Ectodermal cell (in vitro differentiated cells): ENCODE data around the gene CAVIN2.

ENCODE experiments used
- H3K27ac ChIP-seq: 2 replicates; pipeline ENCODE4 v1.7.0; 2013; ENCODE audit warnings: mild to moderate bottlenecking, low read depth, low read length; ENCODE audit not compliant: insufficient read depth, poor library complexity, severe bottlenecking
- H3K27me3 ChIP-seq: 2 replicates; pipeline ENCODE4 v1.7.0; 2013; ENCODE audit warnings: mild to moderate bottlenecking, low read length; ENCODE audit not compliant: insufficient read depth, control insufficient read depth, poor library complexity, severe bottlenecking
- H3K36me3 ChIP-seq: one replicate; pipeline ENCODE4 v1.7.0; 2013; ENCODE audit warnings: low read length; ENCODE audit not compliant: control insufficient read depth, insufficient read depth
- H3K4me1 ChIP-seq: one replicate; pipeline ENCODE4 v1.7.0; 2013; ENCODE audit warnings: low read length; ENCODE audit not compliant: control insufficient read depth, insufficient read depth
- H3K4me3 ChIP-seq: 2 replicates; pipeline ENCODE4 v1.7.0; 2013; ENCODE audit warnings: low read depth, low read length, control low read depth; ENCODE audit not compliant: insufficient read depth
- H3K9me3 ChIP-seq: 2 replicates; pipeline ENCODE4 v1.7.0; 2013; ENCODE audit warnings: mild to moderate bottlenecking, low read length, moderate library complexity; ENCODE audit not compliant: control insufficient read depth
- WGBS, 2 experiments: methylation state at CpG; one replicate each; pipeline ENCODE4 v1.1.7; 2013; ENCODE audit warnings: missing lambda C conversion rate in 2 of 2; 5-methylcytosine and 5-hydroxymethylcytosine counted together

The CAVIN2 gene

DNA sequence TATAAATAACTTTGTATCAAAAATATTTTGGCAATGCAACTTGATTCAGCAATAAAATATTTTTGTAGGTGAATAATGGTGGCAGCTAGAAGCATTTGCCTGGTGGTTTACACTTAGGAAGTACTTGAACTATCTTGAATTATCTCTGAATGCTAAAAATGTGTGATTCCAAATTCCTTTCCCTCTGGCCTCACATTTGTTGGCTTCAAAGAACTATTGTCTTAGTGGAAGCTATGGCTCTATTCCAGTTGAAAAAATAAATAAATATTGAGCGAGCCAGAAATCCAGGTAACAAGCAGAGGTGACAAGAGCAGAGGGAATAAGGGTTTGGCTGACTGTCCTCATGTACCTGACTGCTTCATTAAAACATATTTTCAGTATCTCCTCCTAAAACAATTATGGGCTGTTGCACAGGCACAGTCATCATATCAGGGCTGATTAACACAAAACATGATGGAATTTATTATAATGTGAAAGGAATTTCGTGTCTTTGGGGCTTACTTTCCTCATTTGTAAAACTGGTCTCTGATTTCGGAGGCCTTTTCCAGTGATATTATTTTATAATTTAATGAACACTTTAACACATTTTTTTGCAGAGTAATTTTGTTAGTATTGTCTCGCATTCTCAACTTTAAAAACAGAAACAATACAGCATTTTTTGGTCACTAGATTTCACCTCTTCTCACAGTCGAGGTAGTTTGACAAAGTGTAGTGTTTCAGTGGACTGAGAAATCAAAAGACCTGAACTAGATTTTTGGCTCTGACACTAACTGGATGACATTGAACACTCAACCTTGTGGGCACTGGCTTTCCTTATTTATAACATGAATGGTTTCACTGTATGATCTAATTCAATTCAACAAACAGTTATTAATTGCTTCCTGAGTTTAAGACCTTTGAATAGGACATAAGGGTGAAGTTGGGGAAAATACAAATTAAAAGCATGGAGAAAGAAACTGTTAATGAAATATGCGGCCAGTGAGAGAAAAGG is 7.8 kb upstream of the CAVIN2 start:
- no peaks in the 10 kb centered on the region for H3K36me3 ChIP-seq
- no peaks in the 10 kb centered on the region for H3K9me3 ChIP-seq
- no peaks in the 10 kb centered on the region for H3K4me1 ChIP-seq
- 92 to 99% methylated on average over 4 to 6 of the region's 6 CpGs for WGBS, 2 experiments
- no peak overlapping the region for H3K4me3 ChIP-seq
- H3K27me3 ChIP-seq = no peaks in the 10 kb centered on the region
- no peak overlapping the region for H3K27ac ChIP-seq

DNA sequence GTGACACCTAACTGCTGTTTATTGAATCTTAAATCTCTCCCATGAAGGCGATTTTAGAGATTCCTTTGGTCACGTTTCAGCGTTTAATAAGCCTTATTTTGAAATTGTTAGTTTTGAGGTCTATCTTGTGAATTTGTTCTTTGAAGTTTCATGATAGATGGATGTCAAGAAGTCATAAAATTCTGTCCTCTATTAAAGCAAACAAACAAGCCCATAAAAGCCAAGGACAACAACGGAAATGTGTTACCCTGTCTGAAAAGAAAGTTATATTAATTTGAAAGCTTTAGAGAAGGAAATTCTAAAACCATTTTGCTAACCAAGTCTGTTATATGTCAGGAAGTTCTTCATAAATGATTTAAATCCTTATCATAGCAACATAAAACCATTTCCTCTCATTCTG is 7.0 kb upstream of the CAVIN2 start:
- Histone ChIP-seq H3K27me3 (no peaks in the 10 kb centered on the region), H3K36me3 (no peaks in the 10 kb centered on the region), H3K27ac (no peak overlapping the region), H3K4me1 (no peaks in the 10 kb centered on the region), H3K4me3 (no peak overlapping the region), H3K9me3 (no peaks in the 10 kb centered on the region)
- WGBS, 2 experiments = 92 to 100% methylated on average over 3 to 4 of the region's 4 CpGs

DNA sequence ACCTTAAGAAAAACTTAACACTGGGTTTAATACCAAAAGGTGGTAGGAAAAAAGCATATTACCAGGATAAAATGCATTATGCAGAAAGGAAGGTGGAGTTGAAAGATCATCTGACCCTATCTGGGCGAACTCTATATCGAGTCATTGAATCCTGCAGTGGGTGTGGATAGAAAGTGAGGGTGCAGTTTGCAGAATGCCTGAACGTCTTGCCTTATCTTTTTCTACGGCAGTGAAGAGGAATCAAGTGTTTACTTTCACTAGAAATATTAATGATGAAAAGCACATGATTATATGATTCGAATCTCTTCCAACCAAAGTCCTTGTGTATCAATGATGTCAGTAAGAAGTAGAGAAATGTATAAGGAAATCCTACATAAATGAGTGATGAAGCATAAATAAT is 4.3 kb upstream of the CAVIN2 start:
- no peak overlapping the region for H3K27ac ChIP-seq
- 94 to 96% methylated on average over 4 to 5 of the region's 5 CpGs for WGBS, 2 experiments
- no peak overlapping the region for H3K4me3 ChIP-seq
- H3K27me3 ChIP-seq = no peaks in the 10 kb centered on the region
- H3K9me3 ChIP-seq = no peaks in the 10 kb centered on the region
- no peaks in the 10 kb centered on the region for H3K4me1 ChIP-seq
- H3K36me3 ChIP-seq = no peaks in the 10 kb centered on the region

DNA sequence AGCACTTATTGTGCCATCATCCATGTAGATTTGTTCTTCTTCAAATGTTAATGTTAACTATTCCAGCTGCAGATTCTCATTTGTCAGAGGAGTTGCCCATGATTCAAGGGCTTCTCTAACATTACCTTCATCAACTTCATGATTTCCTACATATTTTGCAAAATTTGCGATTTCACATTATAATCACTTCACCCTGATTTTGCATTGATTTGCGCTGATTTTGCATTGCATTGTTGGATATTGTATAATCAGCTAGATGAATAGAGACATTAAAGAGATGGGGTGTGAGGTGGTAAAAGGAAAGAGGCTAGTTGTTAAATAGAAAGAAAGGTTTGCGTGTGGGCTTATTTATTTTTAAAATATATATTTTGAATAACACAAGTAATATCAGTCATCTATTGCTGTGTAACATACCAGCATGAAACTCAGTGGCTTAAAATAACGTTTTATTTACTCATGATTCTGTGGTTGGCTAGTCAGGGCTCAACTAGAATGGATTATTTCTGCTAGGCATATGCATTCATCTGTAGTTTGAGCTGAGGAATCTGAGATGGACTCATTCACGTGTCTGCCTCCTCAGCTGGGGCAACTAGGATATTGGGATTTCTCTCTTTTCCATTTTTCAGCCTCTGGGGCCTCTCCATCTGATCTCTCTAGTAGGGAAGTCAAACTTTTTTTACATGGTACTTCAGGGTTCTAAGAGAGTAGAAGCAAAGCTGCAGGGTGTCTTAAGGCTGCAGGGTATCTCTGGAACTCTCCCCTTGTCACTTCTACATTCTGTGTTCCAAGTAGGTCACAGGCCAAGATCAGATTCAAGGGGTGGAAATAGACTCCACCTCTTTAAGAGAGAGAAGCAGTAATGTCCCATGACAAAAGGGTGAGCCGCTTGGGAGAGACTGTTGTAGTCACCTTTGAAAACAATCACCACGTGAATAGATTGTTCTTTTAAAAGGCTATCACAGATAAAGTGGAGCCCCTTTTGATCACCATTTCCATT is 2.2 kb upstream of the CAVIN2 start:
- WGBS, 2 experiments = 76 to 78% methylated on average over 5 to 6 of the region's 7 CpGs
- no peak overlapping the region for H3K4me3 ChIP-seq
- no peaks in the 10 kb centered on the region for H3K36me3 ChIP-seq
- H3K4me1 ChIP-seq = peaks cover 10% of the 10 kb centered on the region
- H3K27me3 ChIP-seq = no peaks in the 10 kb centered on the region
- H3K27ac ChIP-seq = no peak overlapping the region
- no peaks in the 10 kb centered on the region for H3K9me3 ChIP-seq

DNA sequence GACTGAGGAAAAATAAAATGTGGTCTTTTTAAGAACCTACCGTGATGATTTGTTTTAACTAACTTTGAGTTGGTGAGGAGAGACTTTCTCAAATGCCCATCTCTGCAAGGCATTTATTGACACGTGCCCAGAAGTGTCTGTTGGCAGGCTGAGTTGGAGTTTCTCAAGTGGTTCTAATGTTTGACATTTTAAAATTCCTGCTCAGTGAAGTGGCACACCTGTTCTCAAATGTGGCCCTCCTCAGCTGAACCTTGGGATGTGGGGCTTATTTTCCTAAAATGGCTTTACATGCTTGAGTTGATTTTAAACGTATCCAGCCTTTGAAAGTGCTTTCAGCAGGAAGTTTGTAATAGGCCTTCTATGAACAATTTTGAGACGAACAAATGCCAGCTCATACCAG is 876 bp upstream of the CAVIN2 start:
- Histone ChIP-seq H3K9me3 (no peaks in the 10 kb centered on the region), H3K4me1 (peaks cover 10% of the 10 kb centered on the region), H3K27ac (no peak overlapping the region), H3K27me3 (no peaks in the 10 kb centered on the region), H3K36me3 (no peaks in the 10 kb centered on the region), H3K4me3 (no peak overlapping the region)
- WGBS, 2 experiments = 91 to 93% methylated on average over 4 of the region's 4 CpGs

DNA sequence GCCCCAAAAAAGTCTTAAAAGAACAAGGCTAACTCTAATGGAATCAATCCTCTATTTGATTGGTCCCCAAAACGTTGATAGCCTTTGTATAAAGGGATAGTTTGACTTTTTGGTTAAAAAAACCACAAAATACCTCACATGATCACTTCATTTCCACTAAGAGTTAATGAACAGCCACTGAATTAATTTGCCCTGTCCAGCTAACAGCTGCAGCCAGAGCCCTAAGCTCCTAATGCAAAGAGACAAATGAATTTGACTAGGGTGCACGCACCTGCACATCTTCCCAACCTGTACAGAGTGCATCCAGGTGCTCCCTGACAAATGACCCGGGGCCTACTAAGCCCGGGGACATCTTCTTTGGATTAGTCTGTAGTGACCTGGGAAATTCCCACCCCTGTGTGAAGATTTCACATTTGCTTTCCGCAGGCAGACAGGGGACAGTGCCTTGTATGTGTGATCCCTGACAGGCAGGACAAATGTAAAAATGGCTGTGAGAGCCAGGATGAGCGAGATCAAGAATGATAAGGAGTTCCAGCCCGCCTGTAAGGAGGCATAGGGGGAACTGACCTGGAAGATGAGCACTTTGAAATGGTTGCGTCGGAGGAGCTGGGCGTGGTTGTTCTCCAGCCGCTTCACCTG is 893 bp downstream of the CAVIN2 start:
- no peak overlapping the region for H3K4me3 ChIP-seq
- no peaks in the 10 kb centered on the region for H3K9me3 ChIP-seq
- WGBS, 2 experiments = 96% methylated on average over 10 to 11 of the region's 11 CpGs
- no peaks in the 10 kb centered on the region for H3K27me3 ChIP-seq
- peaks cover 10% of the 10 kb centered on the region for H3K4me1 ChIP-seq
- no peak overlapping the region for H3K27ac ChIP-seq
- H3K36me3 ChIP-seq = no peaks in the 10 kb centered on the region

DNA sequence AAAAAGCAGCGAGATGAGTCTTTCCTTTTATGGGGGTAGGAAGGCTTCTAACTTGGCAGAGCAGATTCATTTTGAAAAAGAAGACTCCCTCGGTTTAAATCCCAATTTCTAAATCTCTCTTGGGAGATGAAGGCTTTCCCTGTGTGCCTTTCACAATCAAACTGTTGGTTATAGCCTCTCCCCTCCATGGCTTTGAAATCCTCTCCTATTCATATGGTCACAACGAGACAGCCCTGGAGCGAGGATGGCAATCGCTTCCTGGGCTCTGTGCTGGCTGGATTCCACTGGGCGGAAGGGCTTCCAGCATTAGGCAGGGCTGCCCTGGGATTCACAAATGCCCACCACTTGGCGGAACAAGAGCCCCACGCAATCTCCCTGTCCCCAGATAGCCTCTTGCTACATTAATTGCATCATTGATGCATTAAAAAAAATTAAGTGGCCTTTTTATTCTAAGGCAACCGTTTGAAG is 1.6 kb downstream of the CAVIN2 start:
- Histone ChIP-seq H3K4me3 (no peak overlapping the region), H3K27me3 (no peaks in the 10 kb centered on the region), H3K27ac (no peak overlapping the region), H3K36me3 (no peaks in the 10 kb centered on the region), H3K4me1 (peaks cover 10% of the 10 kb centered on the region), H3K9me3 (no peaks in the 10 kb centered on the region)
- WGBS, 2 experiments = 45 to 49% methylated on average over 9 of the region's 9 CpGs

DNA sequence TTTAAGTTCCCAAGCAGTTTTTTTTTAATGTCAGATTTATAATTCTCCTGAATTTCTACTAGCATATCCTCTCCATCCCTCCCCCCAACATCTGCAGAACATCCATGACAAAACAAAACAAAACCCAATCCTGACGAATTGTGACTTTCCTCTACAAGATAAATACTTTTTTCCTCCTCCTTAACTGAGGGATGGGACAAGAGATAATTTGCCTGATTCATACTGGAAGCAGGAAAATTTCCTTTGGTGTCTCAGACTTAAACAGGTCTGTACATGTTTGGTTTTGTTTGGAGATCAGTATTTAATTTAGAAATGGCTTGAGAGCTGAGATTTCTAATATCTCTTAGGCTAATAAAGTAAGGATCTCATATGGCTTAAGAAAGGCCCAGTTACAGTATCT is 2.2 kb downstream of the CAVIN2 start:
- Histone ChIP-seq H3K9me3 (no peaks in the 10 kb centered on the region), H3K27ac (no peak overlapping the region), H3K27me3 (no peaks in the 10 kb centered on the region), H3K36me3 (no peaks in the 10 kb centered on the region), H3K4me3 (no peak overlapping the region), H3K4me1 (peaks cover 10% of the 10 kb centered on the region)
- 50 to 71% methylated on average over 1 of the region's 1 CpG for WGBS, 2 experiments

DNA sequence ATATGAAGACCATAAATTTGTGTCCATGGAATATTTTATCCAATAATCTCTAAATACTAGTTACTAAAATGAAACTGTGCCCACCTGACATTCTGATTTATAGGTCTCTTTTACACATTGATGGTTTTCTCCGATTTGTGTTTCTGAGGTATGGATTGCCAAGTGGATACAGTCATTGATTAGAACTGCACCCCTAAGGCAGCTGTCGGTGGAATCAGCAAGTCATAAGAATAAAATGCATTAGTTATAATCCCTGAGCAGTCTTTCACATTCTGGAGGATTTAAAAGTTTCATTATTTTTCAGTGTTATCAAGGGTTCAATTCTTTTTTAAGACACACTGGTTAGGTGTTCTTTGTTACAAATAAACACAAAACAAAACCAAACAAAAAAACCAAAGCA is 6.0 kb downstream of the CAVIN2 start:
- Histone ChIP-seq H3K4me1 (peaks cover 10% of the 10 kb centered on the region), H3K27ac (no peak overlapping the region), H3K9me3 (no peaks in the 10 kb centered on the region), H3K4me3 (no peak overlapping the region), H3K27me3 (no peaks in the 10 kb centered on the region), H3K36me3 (no peaks in the 10 kb centered on the region)
- 90 to 95% methylated on average over 2 of the region's 2 CpGs for WGBS, 2 experiments
